Fibroblast of the aortic adventitia (primary cell): Measurements from ENCODE around the gene RAB17. TPM values are rescaled to one million over a fixed set of nuclear protein-coding genes. Genes with fewer than 3 reads are reported as not detected.

Experiments used
- DNase-seq: peaks from one replicate; pipeline ENCODE4 v3.0.0-alpha.2; 2010; ENCODE audit warnings: low read depth
- H3K4me3 ChIP-seq: 2 replicates; pipeline ENCODE4 v1.5.1; 2011; ENCODE audit warnings: low read depth, mild to moderate bottlenecking, control low read depth, low read length, moderate library complexity
- CTCF ChIP-seq: IDR thresholded peaks from 2 replicates; pipeline ENCODE4 v1.5.1; 2011; ENCODE audit warnings: mild to moderate bottlenecking, low read length, control low read depth, inconsistent platforms; ENCODE audit not compliant: insufficient read depth
- total RNA-seq: library from RNA; depleted of rRNA; stranded (reverse); fragments of >200 nt; gene quantifications from 2 replicates; pipeline ENCODE4 v1.2.3, GENCODE V29; 2012; ENCODE audit warnings: low replicate concordance

RAB17 gene
- total RNA-seq, result 0.54 and 3.5 TPM in 2 replicates

- H3K4me3 ChIP-seq, result no peak within 1 kb of the TSS
- peak; percentile 67 for DNase-seq
- TF ChIP-seq CTCF, result no peak
These were observed at the start of gene RAB17 for GRCh38 chr2:237590272-237591140. TSS of gene RAB17 (minus strand) at chr2:237590734. CDS start at chr2:237586154, 4,580 bp downstream.

- DNase-seq, result no peak
- H3K4me3 ChIP-seq, result no peak overlapping the region
- no peak for TF ChIP-seq CTCF
These were observed 49.3 kb upstream of the RAB17 start for GRCh38 chr2:237639836-237640220.

- peak; percentile 10 for DNase-seq
- no peak for TF ChIP-seq CTCF
- H3K4me3 ChIP-seq, result no peak overlapping the region
These were observed 48.7 kb upstream of the RAB17 start for GRCh38 chr2:237639052-237639835.

- TF ChIP-seq CTCF, result no peak
These were observed 47.6 kb upstream of the RAB17 start for GRCh38 chr2:237638176-237638575.

GRCh38 chr2:237637429-237638135, 47.0 kb upstream of the RAB17 start:
- no peak for TF ChIP-seq CTCF
- no peak overlapping the region for H3K4me3 ChIP-seq
- no peak for DNase-seq

More at GRCh38 chr2:237638176-237638575, 47.6 kb upstream of the RAB17 start:
- H3K4me3 ChIP-seq, result no peak overlapping the region
- DNase-seq, result no peak

GRCh38 chr2:237636578-237636977, 46.0 kb upstream of the RAB17 start:
- no peak for DNase-seq
- no peak overlapping the region for H3K4me3 ChIP-seq
- TF ChIP-seq CTCF, result no peak
